ENCODE measurements around the gene MYOM1.

DNA sequence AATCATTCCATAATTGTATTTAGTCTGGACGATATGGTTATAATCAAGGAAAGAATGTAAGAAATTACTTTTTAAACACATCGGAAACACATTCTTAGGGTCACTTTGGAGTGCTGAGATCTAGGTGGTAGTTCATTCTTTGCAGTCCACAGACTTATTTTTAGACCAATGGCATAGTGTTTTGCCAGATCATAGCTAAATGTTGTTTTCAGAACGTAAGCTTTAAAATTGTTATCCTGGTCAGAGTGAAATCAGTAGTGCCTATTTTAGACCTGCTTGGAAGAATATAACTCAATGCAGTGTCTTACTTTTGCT lies 32.2 kb upstream of the MYOM1 start:
- TF ChIP-seq CTCF (IDR thresholded peaks at IDR 0.05 in 8 of 11, conservative IDR thresholded peaks at IDR 0.05 in 3 of 11) (no peak), POLR2AphosphoS5 (IDR thresholded peaks at IDR 0.05) (no peak)

All from spleen (tissue), 7 donors.